K562 (cell line): Measurements from ENCODE around the gene CNPY4. TPM values are rescaled to one million over a fixed set of nuclear protein-coding genes. Genes with fewer than 3 reads are reported as not detected.

Experiments used
- ARID3A ChIP-seq: IDR thresholded peaks from 2 replicates; pipeline ENCODE4 v1.6.1; 2012; ENCODE audit warnings: low read depth, low read length, improper control_type of control experiment, borderline replicate concordance
- BHLHE40 ChIP-seq: IDR thresholded peaks from 2 replicates; pipeline ENCODE4 v1.6.1; 2011; ENCODE audit warnings: low read length, improper control_type of control experiment
- E2F1 ChIP-seq: sonication (generic); formaldehyde crosslinking; IDR thresholded peaks from 2 replicates; pipeline ENCODE4 v1.8.1; 2023; ENCODE audit warnings: mild to moderate bottlenecking, missing genetic modification reagents, moderate library complexity
- HMG20A ChIP-seq: fragments of 450-650 bp; formaldehyde crosslinking; conservative IDR thresholded peaks from 2 replicates; pipeline ENCODE4 v1.4.0; 2020; ENCODE audit warnings: mild to moderate bottlenecking, mixed read lengths
- KAT7 ChIP-seq: sonication (generic); formaldehyde crosslinking; IDR thresholded peaks from 2 replicates; pipeline ENCODE4 v1.8.0; 2022; ENCODE audit warnings: missing genetic modification reagents, mild to moderate bottlenecking, borderline replicate concordance
- KDM4B ChIP-seq, 2 experiments: fragments of 450-650 bp in 1 of 2; sonication (generic) in 1 of 2; IDR thresholded peaks; 2 replicates each; pipeline ENCODE4 v1.6.1; 2016 to 2017; ENCODE audit warnings: borderline replicate concordance in 2 of 2, antibody characterized with exemption in 1 of 2, low read depth in 1 of 2, mild to moderate bottlenecking in 1 of 2
- NR3C1 ChIP-seq: sonication (generic); formaldehyde crosslinking; IDR thresholded peaks from 2 replicates; pipeline ENCODE4 v1.8.1; 2022; ENCODE audit warnings: missing genetic modification reagents
- NUFIP1 ChIP-seq: fragments of 450-650 bp; IDR thresholded peaks from 2 replicates; pipeline ENCODE4 v1.6.1; 2018; ENCODE audit not compliant: partially characterized antibody
- SFPQ ChIP-seq: fragments of 200-400 bp; formaldehyde crosslinking; IDR thresholded peaks from 2 replicates; pipeline ENCODE4 v1.6.1; 2017; ENCODE audit warnings: mild to moderate bottlenecking, low read depth, low read length, moderate library complexity
- SIN3B ChIP-seq: fragments of 450-650 bp; IDR thresholded peaks from 2 replicates; pipeline ENCODE4 v1.6.1; 2017; ENCODE audit warnings: low read depth, mild to moderate bottlenecking, moderate library complexity
- YY1 ChIP-seq, 3 experiments: IDR thresholded peaks; 2 replicates each; pipeline ENCODE4 v1.6.1; 2011; ENCODE audit warnings: low read length in 2 of 3, mild to moderate bottlenecking in 2 of 3, moderate library complexity in 2 of 3, borderline replicate concordance in 1 of 3, control low read depth in 1 of 3, low read depth in 1 of 3; ENCODE audit not compliant: insufficient read depth in 3 of 3, insufficient replicate concordance in 2 of 3, control insufficient read depth in 1 of 3, insufficient read length in 1 of 3; ENCODE audit errors: extremely low read depth in 1 of 3
- ZNF140 ChIP-seq: fragments of 250-450 bp; sonication (Bioruptor Pico); IDR thresholded peaks from 2 replicates; pipeline ENCODE4 v1.8.0; 2021; ENCODE audit warnings: moderate library complexity, mild to moderate bottlenecking, inconsistent platforms
- ZNF174 ChIP-seq: fragments of 250-450 bp; sonication (Bioruptor Pico); IDR thresholded peaks from 2 replicates; pipeline ENCODE4 v1.4.0; 2020; ENCODE audit warnings: mild to moderate bottlenecking
- ZNF436 ChIP-seq: fragments of 250-450, 450-650 bp; sonication (Bioruptor Pico); formaldehyde crosslinking; IDR thresholded peaks from 2 replicates; pipeline ENCODE4 v1.7.0; 2020; ENCODE audit warnings: mild to moderate bottlenecking
- polyA plus RNA-seq, 8 experiments: library from polyadenylated mRNA; depleted of rRNA in 4 of 8; stranded (reverse) in 5 of 8; unstranded in 3 of 8; fragments of >200 nt; fragmentation: Nextera tagmentation in 2 of 8; fragmentation: Illumina TruSeq in 1 of 8; extraction: Ambion mirVana in 2 of 8; extraction: Trizol in 1 of 8; gene quantifications; 2 replicates each; pipeline versions ENCODE4 v1.2.1 to v1.2.3, GENCODE V29; 2011 to 2014; ENCODE audit warnings: inconsistent platforms in 1 of 8, missing spikeins in 1 of 8
- total RNA-seq, 7 experiments: library from RNA; depleted of rRNA in 6 of 7; stranded (reverse); fragments of >200 nt in 6 of 7; fragmentation: Illumina TruSeq in 2 of 7; extraction: Trizol in 2 of 7; gene quantifications; 2 replicates each; pipeline versions ENCODE4 v1.2.1 to v1.2.3, GENCODE V29; 2011 to 2021; ENCODE audit warnings: low replicate concordance in 1 of 7
- TF ChIP-seq, protein P1 (sequence below): fragments of 450-650 bp; IDR thresholded peaks from 2 replicates; pipeline ENCODE4 v1.6.1; 2016; ENCODE audit warnings: borderline replicate concordance

CNPY4 gene
- total and polyA plus RNA-seq, 9 of the 15 experiments (the other 6 are each of a cell fraction or from before 2014, with no cell fraction given), result 1.9 to 11.2 (median 7.0) TPM

GRCh38 chr7:100158229-100159098, 39.0 kb downstream of the CNPY4 start, which contains the start of gene TRAPPC14 (continued):
- TF ChIP-seq YY1 (IDR thresholded peaks at IDR 0.05; ENCODE audit: borderline replicate concordance in 1 of 3, control insufficient read depth in 1 of 3, extremely low read depth in 1 of 3, insufficient read depth in 3 of 3, insufficient read length in 1 of 3, insufficient replicate concordance in 2 of 3, low read depth in 1 of 3, low read length in 2 of 3) (peak in 2 of 3 experiments; percentile 74 to 81), ARID3A (0 out of 2 replicates have a peak, but pooled peaks have one; percentile 29), SFPQ (no peak), NR3C1 (CRISPR knock-in tag) (no peak), KAT7 (CRISPR knock-in tag) (peak; percentile 70; the same call in 1 of the 2 replicates), NUFIP1 (no peak), SIN3B (peak; percentile 70), E2F1 (CRISPR knock-in tag) (peak; percentile 67; the same call in 1 of the 2 replicates), ZNF436 (CRISPR knock-in tag) (no peak), ZNF140 (CRISPR knock-in tag) (no peak), ZNF174 (CRISPR knock-in tag) (no peak), BHLHE40 (peak; percentile 42; the same call in 1 of the 2 replicates), KDM4B (IDR thresholded peaks at IDR 0.05; ENCODE audit: borderline replicate concordance in 2 of 2, low read depth in 1 of 2) (peak in 1 of 2 experiments; percentile 86; a peak in 1 of 4 replicates), HMG20A (CRISPR knock-in tag) (no peak)
- TF ChIP-seq, protein P1, sequence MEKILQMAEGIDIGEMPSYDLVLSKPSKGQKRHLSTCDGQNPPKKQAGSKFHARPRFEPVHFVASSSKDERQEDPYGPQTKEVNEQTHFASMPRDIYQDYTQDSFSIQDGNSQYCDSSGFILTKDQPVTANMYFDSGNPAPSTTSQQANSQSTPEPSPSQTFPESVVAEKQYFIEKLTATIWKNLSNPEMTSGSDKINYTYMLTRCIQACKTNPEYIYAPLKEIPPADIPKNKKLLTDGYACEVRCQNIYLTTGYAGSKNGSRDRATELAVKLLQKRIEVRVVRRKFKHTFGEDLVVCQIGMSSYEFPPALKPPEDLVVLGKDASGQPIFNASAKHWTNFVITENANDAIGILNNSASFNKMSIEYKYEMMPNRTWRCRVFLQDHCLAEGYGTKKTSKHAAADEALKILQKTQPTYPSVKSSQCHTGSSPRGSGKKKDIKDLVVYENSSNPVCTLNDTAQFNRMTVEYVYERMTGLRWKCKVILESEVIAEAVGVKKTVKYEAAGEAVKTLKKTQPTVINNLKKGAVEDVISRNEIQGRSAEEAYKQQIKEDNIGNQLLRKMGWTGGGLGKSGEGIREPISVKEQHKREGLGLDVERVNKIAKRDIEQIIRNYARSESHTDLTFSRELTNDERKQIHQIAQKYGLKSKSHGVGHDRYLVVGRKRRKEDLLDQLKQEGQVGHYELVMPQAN, result no peak
